ENCODE data around the gene FGF18.
"Not testable (repeated sequence)": the region's sequence is repeated elsewhere in the genome, so short reads cannot be mapped to it uniquely, and the experiment has no call there.

DNA sequence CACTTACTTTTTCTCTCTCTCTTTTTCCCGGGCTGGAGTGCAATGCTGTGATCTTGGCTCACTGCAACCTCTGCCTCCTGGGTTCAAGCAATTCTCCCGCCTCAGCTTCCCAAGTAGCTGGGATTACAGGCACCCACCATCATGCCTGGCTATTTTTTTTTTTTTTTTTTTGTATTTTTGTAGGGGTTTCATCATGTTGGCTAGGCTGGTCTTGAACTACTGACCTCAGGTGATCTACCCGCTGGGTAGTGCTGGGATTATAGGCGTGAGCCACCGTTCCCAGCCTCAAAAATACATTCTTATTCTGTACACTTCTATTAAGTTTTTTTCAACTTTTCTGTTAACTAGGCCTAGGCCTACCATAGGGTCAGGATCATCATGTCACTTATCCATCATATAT lies 5.5 kb upstream of the FGF18 start:
- TF ChIP-seq, protein P1, sequence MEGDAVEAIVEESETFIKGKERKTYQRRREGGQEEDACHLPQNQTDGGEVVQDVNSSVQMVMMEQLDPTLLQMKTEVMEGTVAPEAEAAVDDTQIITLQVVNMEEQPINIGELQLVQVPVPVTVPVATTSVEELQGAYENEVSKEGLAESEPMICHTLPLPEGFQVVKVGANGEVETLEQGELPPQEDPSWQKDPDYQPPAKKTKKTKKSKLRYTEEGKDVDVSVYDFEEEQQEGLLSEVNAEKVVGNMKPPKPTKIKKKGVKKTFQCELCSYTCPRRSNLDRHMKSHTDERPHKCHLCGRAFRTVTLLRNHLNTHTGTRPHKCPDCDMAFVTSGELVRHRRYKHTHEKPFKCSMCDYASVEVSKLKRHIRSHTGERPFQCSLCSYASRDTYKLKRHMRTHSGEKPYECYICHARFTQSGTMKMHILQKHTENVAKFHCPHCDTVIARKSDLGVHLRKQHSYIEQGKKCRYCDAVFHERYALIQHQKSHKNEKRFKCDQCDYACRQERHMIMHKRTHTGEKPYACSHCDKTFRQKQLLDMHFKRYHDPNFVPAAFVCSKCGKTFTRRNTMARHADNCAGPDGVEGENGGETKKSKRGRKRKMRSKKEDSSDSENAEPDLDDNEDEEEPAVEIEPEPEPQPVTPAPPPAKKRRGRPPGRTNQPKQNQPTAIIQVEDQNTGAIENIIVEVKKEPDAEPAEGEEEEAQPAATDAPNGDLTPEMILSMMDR (tag by site-specific recombination; IDR thresholded peaks at IDR 0.05): not testable (repeated sequence)
- not testable (repeated sequence) for TF ChIP-seq ZNF549 (tag by site-specific recombination; IDR thresholded peaks at IDR 0.05); ZNF274 (IDR thresholded peaks at IDR 0.05; ENCODE audit: low read length); ZNF274 (tag by site-specific recombination; IDR thresholded peaks at IDR 0.05; ENCODE audit: borderline replicate concordance); ZBTB17 (tag by site-specific recombination; IDR thresholded peaks at IDR 0.05); SETDB1 (IDR thresholded peaks at IDR 0.05; ENCODE audit: insufficient read length, low read length); HOXA7 (CRISPR knock-in tag; IDR thresholded peaks at IDR 0.05; ENCODE audit: borderline replicate concordance); ZNF132 (tag by site-specific recombination; IDR thresholded peaks at IDR 0.05; ENCODE audit: borderline replicate concordance); ZNF610 (tag by site-specific recombination; IDR thresholded peaks at IDR 0.05; ENCODE audit: borderline replicate concordance); SP2 (tag by site-specific recombination; IDR thresholded peaks at IDR 0.05)
- TF ChIP-seq, protein P2, sequence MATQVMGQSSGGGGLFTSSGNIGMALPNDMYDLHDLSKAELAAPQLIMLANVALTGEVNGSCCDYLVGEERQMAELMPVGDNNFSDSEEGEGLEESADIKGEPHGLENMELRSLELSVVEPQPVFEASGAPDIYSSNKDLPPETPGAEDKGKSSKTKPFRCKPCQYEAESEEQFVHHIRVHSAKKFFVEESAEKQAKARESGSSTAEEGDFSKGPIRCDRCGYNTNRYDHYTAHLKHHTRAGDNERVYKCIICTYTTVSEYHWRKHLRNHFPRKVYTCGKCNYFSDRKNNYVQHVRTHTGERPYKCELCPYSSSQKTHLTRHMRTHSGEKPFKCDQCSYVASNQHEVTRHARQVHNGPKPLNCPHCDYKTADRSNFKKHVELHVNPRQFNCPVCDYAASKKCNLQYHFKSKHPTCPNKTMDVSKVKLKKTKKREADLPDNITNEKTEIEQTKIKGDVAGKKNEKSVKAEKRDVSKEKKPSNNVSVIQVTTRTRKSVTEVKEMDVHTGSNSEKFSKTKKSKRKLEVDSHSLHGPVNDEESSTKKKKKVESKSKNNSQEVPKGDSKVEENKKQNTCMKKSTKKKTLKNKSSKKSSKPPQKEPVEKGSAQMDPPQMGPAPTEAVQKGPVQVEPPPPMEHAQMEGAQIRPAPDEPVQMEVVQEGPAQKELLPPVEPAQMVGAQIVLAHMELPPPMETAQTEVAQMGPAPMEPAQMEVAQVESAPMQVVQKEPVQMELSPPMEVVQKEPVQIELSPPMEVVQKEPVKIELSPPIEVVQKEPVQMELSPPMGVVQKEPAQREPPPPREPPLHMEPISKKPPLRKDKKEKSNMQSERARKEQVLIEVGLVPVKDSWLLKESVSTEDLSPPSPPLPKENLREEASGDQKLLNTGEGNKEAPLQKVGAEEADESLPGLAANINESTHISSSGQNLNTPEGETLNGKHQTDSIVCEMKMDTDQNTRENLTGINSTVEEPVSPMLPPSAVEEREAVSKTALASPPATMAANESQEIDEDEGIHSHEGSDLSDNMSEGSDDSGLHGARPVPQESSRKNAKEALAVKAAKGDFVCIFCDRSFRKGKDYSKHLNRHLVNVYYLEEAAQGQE (tag by site-specific recombination; IDR thresholded peaks at IDR 0.05): not testable (repeated sequence)
- TF ChIP-seq, protein P3, sequence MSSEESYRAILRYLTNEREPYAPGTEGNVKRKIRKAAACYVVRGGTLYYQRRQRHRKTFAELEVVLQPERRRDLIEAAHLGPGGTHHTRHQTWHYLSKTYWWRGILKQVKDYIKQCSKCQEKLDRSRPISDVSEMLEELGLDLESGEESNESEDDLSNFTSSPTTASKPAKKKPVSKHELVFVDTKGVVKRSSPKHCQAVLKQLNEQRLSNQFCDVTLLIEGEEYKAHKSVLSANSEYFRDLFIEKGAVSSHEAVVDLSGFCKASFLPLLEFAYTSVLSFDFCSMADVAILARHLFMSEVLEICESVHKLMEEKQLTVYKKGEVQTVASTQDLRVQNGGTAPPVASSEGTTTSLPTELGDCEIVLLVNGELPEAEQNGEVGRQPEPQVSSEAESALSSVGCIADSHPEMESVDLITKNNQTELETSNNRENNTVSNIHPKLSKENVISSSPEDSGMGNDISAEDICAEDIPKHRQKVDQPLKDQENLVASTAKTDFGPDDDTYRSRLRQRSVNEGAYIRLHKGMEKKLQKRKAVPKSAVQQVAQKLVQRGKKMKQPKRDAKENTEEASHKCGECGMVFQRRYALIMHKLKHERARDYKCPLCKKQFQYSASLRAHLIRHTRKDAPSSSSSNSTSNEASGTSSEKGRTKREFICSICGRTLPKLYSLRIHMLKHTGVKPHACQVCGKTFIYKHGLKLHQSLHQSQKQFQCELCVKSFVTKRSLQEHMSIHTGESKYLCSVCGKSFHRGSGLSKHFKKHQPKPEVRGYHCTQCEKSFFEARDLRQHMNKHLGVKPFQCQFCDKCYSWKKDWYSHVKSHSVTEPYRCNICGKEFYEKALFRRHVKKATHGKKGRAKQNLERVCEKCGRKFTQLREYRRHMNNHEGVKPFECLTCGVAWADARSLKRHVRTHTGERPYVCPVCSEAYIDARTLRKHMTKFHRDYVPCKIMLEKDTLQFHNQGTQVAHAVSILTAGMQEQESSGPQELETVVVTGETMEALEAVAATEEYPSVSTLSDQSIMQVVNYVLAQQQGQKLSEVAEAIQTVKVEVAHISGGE (tag by site-specific recombination; conservative IDR thresholded peaks at IDR 0.05; ENCODE audit: low read depth): not testable (repeated sequence)
